Kidney (tissue), 14 donors: ENCODE results near the gene PDE1A. TPM values are rescaled to one million over a fixed set of nuclear protein-coding genes. Genes with fewer than 3 reads are reported as not detected.
A peak's percentile ranks its signal among the peaks of the same experiment; 100 is the strongest.

ENCODE experiments used
- DNase-seq, 5 donors: peaks; one replicate each; pipeline ENCODE4 v3.0.0-alpha.2; 2013 to 2020
- FAIRE-seq: peaks from 2 replicates; lab custom pipeline; 2012; peaks lifted over from hg19 to GRCh38; lab: Jason Lieb, UNC
- H3K27ac ChIP-seq, 2 donors: one replicate each; pipeline ENCODE4 v1.7.0; 2013; ENCODE audit warnings: low read depth in 2 of 2, low read length in 2 of 2, inconsistent platforms in 1 of 2
- H3K27me3 ChIP-seq: one replicate; pipeline ENCODE4 v1.7.1; 2013; ENCODE audit warnings: low read length, inconsistent platforms; ENCODE audit not compliant: control insufficient read depth, insufficient read depth
- H3K36me3 ChIP-seq, 3 donors: one replicate each; pipeline versions ENCODE4 v1.7.0 to v1.7.1; 2013; ENCODE audit warnings: low read length in 3 of 3, control low read depth in 1 of 3, inconsistent platforms in 1 of 3; ENCODE audit not compliant: insufficient read depth in 3 of 3, control insufficient read depth in 2 of 3
- H3K4me1 ChIP-seq, 3 donors: one replicate each; pipeline versions ENCODE4 v1.7.0 to v1.7.1; 2013; ENCODE audit warnings: low read length in 3 of 3, inconsistent platforms in 1 of 3, low read depth in 1 of 3; ENCODE audit not compliant: control insufficient read depth in 2 of 3, insufficient read depth in 2 of 3
- H3K4me3 ChIP-seq, 3 donors: one replicate each; pipeline versions ENCODE4 v1.7.0 to v1.8.1; 2013; ENCODE audit warnings: low read length in 3 of 3, control low read depth in 1 of 3, inconsistent platforms in 1 of 3
- H3K9ac ChIP-seq, 3 donors: one replicate each; pipeline versions ENCODE4 v1.7.0 to v1.7.1; 2013; ENCODE audit warnings: low read length in 3 of 3, control low read depth in 1 of 3, inconsistent platforms in 1 of 3
- H3K9me3 ChIP-seq, 3 donors: one replicate each; pipeline versions ENCODE4 v1.7.0 to v1.7.1; 2013; ENCODE audit warnings: low read length in 3 of 3, control low read depth in 1 of 3, inconsistent platforms in 1 of 3; ENCODE audit not compliant: control insufficient read depth in 2 of 3, insufficient read depth in 1 of 3
- intact Hi-C: fragments of 100-400 bp; cut with DNase I; formaldehyde crosslinking; loops from one replicate; pipeline ENCODE4 v1.11.1; 2022
- polyA plus RNA-seq: library from polyadenylated mRNA; stranded (reverse); fragments of 350-450 nt; fragmentation: Illumina TruSeq; extraction: RNeasy Lipid Tissue Mini Kit (QIAGEN cat#74804); gene quantifications from one replicate; pipeline ENCODE4 v1.2.3, GENCODE V29; 2014; ENCODE audit warnings: low read depth, low replicate concordance; ENCODE audit not compliant: insufficient read depth
- total RNA-seq: library from RNA; stranded (reverse); fragmentation: NEBNext Ultra II Directional; extraction: Animal tissue kit (Norgen Biotek cat#: 25700); gene quantifications from one replicate; pipeline ENCODE4 v1.2.1, GENCODE V29; 2021
- TF ChIP-seq, protein P1 (sequence below): IDR thresholded peaks from 3 replicates; pipeline ENCODE4 v1.5.1; 2012; ENCODE audit warnings: mild to moderate bottlenecking, moderate library complexity, borderline replicate concordance; ENCODE audit not compliant: insufficient read depth; ENCODE audit errors: extremely low read depth
- donor health status: control.
- donor health status: control.
- donor health status: control.
- donor health status: control.
- donor health status: control.
- donor health status: DM: yes; HTN: yes; CAD: no.
- donor health status: Normal renal cell carcinoma (clear cell type).

Gene PDE1A
- total and polyA plus RNA-seq, 2 donors from 2014 or later = 40.4 to 70.5 TPM

DNA sequence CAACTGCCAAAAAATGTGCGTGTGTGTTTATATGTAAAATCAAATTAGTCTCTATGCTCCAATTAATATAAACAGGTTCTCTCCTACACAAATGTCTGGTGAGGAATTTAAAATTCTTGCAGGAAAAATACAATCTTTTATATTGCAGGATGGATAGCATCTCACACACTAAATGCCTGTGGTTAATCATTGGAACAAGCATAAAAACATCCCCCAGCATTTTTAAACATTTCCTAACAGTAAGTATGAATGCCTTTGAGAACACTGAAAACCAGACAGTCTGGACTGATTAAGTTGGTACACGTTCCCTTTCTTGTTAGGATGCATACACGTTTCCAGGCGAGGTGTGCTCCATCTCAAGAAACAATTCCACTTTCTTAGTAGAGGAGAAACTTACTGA lies 29.9 kb upstream of the PDE1A start:
- DNase-seq = peak in 1 of 5 donors; percentile 35
- H3K27ac ChIP-seq = no peak overlapping the region
- no peaks in the 10 kb centered on the region for H3K27me3 ChIP-seq
- intact Hi-C loops = no loop called here
- H3K9me3 ChIP-seq = no peaks in the 10 kb centered on the region
- H3K4me3 ChIP-seq = no peak overlapping the region
- no peak for FAIRE-seq
- H3K36me3 ChIP-seq = no peaks in the 10 kb centered on the region
- TF ChIP-seq, protein P1, sequence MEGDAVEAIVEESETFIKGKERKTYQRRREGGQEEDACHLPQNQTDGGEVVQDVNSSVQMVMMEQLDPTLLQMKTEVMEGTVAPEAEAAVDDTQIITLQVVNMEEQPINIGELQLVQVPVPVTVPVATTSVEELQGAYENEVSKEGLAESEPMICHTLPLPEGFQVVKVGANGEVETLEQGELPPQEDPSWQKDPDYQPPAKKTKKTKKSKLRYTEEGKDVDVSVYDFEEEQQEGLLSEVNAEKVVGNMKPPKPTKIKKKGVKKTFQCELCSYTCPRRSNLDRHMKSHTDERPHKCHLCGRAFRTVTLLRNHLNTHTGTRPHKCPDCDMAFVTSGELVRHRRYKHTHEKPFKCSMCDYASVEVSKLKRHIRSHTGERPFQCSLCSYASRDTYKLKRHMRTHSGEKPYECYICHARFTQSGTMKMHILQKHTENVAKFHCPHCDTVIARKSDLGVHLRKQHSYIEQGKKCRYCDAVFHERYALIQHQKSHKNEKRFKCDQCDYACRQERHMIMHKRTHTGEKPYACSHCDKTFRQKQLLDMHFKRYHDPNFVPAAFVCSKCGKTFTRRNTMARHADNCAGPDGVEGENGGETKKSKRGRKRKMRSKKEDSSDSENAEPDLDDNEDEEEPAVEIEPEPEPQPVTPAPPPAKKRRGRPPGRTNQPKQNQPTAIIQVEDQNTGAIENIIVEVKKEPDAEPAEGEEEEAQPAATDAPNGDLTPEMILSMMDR = no peak
- no peaks in the 10 kb centered on the region for H3K4me1 ChIP-seq
- no peak overlapping the region for H3K9ac ChIP-seq

GRCh38 chr2:182452456-182452990 lies 25.7 kb upstream of the PDE1A start:
- no peak overlapping the region for H3K4me3 ChIP-seq
- no peaks in the 10 kb centered on the region for H3K9me3 ChIP-seq
- no peak overlapping the region for H3K9ac ChIP-seq
- H3K36me3 ChIP-seq = no peaks in the 10 kb centered on the region
- H3K4me1 ChIP-seq = no peaks in the 10 kb centered on the region
- DNase-seq (no peak), FAIRE-seq (no peak)
- TF ChIP-seq, protein P1 = no peak
- intact Hi-C loops = no loop called here
- no peak overlapping the region for H3K27ac ChIP-seq
- no peaks in the 10 kb centered on the region for H3K27me3 ChIP-seq

GRCh38 chr2:182448371-182448770 lies 21.5 kb upstream of the PDE1A start:
- intact Hi-C loops = no loop called here
- no peak for FAIRE-seq
- DNase-seq = no peak
- Histone ChIP-seq H3K9ac (no peak overlapping the region), H3K27me3 (no peaks in the 10 kb centered on the region), H3K27ac (no peak overlapping the region), H3K4me3 (no peak overlapping the region), H3K9me3 (no peaks in the 10 kb centered on the region), H3K36me3 (no peaks in the 10 kb centered on the region), H3K4me1 (peaks cover 0 to 2% (median 0%) of the 10 kb centered on the region in 3 donors)
- TF ChIP-seq, protein P1 = no peak

- Histone ChIP-seq H3K36me3 (no peaks in the 10 kb centered on the region), H3K9me3 (no peaks in the 10 kb centered on the region), H3K9ac (no peak overlapping the region), H3K4me3 (no peak overlapping the region), H3K27me3 (no peaks in the 10 kb centered on the region), H3K27ac (no peak overlapping the region), H3K4me1 (peaks cover 0 to 2% (median 0%) of the 10 kb centered on the region in 3 donors)
- intact Hi-C loops = no loop called here
- no peak for FAIRE-seq
- DNase-seq = no peak
- TF ChIP-seq, protein P1 = no peak
Observed at GRCh38 chr2:182447863-182448262, 21.0 kb upstream of the PDE1A start.
